K562 (cell line): ENCODE results near the gene NDUFS8. TPM values are rescaled to one million over a fixed set of nuclear protein-coding genes. Genes with fewer than 3 reads are reported as not detected.

Experiments used
- DEAF1 ChIP-seq: fragments of 450-650 bp; formaldehyde crosslinking; IDR thresholded peaks from 2 replicates; pipeline ENCODE4 v1.4.0; 2020; ENCODE audit warnings: mild to moderate bottlenecking, moderate library complexity
- DPF2 ChIP-seq: fragments of 450-650 bp; IDR thresholded peaks from 2 replicates; pipeline ENCODE4 v1.6.1; 2016
- ELK1 ChIP-seq: sonication (generic); formaldehyde crosslinking; IDR thresholded peaks from 2 replicates; pipeline ENCODE4 v1.8.1; 2022; ENCODE audit warnings: missing genetic modification reagents
- NR2F6 ChIP-seq: fragments of 450-650 bp; formaldehyde crosslinking; IDR thresholded peaks from 2 replicates; pipeline ENCODE4 v1.4.0; 2020; ENCODE audit warnings: mild to moderate bottlenecking
- PTBP1 ChIP-seq: fragments of 200-400 bp; formaldehyde crosslinking; IDR thresholded peaks from 2 replicates; pipeline ENCODE4 v1.6.1; 2017; ENCODE audit warnings: low read depth, low read length
- SMAD1 ChIP-seq: fragments of 150-350 bp; IDR thresholded peaks from 2 replicates; pipeline ENCODE4 v1.6.1; 2014; ENCODE audit warnings: low read length, low read depth; ENCODE audit not compliant: partially characterized antibody
- SMARCC2 ChIP-seq: fragments of 450-650 bp; IDR thresholded peaks from 2 replicates; pipeline ENCODE4 v1.6.1; 2017; ENCODE audit warnings: antibody characterized with exemption, moderate library complexity, mild to moderate bottlenecking, low read depth
- SPI1 ChIP-seq: IDR thresholded peaks from 2 replicates; pipeline ENCODE4 v1.6.1; 2011; ENCODE audit warnings: low read depth, low read length, control low read depth, borderline replicate concordance
- TAF7 ChIP-seq: fragments of 450-650 bp; IDR thresholded peaks from 2 replicates; pipeline ENCODE4 v1.6.1; 2016; ENCODE audit warnings: missing genetic modification characterization, missing compliant biosample characterization
- ZBTB26 ChIP-seq: fragments of 450-650 bp; formaldehyde crosslinking; IDR thresholded peaks from 2 replicates; pipeline ENCODE4 v1.4.0; 2022; ENCODE audit warnings: missing genetic modification characterization
- ZFP36 ChIP-seq: fragments of 150-350 bp; IDR thresholded peaks from 2 replicates; pipeline ENCODE4 v1.6.1; 2018; ENCODE audit warnings: low read length, low read depth; ENCODE audit not compliant: partially characterized antibody
- ZKSCAN1 ChIP-seq: fragments of 150-350 bp; IDR thresholded peaks from 2 replicates; pipeline ENCODE4 v1.6.1; 2016; ENCODE audit warnings: low read depth, low read length
- ZNF609 ChIP-seq: sonication (generic); formaldehyde crosslinking; IDR thresholded peaks from 2 replicates; pipeline ENCODE4 v1.8.1; 2023; ENCODE audit warnings: missing genetic modification reagents, mild to moderate bottlenecking, borderline replicate concordance
- ZNF639 ChIP-seq, 2 experiments: fragments of 200-800 bp in 1 of 2; sonication (Bioruptor generic) in 1 of 2; sonication (generic) in 1 of 2; formaldehyde crosslinking in 1 of 2; IDR thresholded peaks in 1 of 2; conservative IDR thresholded peaks in 1 of 2; 2 replicates each; pipeline versions ENCODE4 v1.5.0 to v1.6.1; 2016 to 2020; ENCODE audit warnings: missing compliant biosample characterization in 1 of 2, missing genetic modification characterization in 1 of 2, missing genetic modification reagents in 1 of 2
- ZNF696 ChIP-seq: fragments of 250-450 bp; sonication (Bioruptor Pico); conservative IDR thresholded peaks from 2 replicates; pipeline ENCODE4 v1.4.0; 2020; ENCODE audit warnings: mild to moderate bottlenecking, moderate library complexity
- polyA plus RNA-seq, 8 experiments: library from polyadenylated mRNA; depleted of rRNA in 4 of 8; stranded (reverse) in 5 of 8; unstranded in 3 of 8; fragments of >200 nt; fragmentation: Nextera tagmentation in 2 of 8; fragmentation: Illumina TruSeq in 1 of 8; extraction: Ambion mirVana in 2 of 8; extraction: Trizol in 1 of 8; gene quantifications; 2 replicates each; pipeline versions ENCODE4 v1.2.1 to v1.2.3, GENCODE V29; 2011 to 2014; ENCODE audit warnings: inconsistent platforms in 1 of 8, missing spikeins in 1 of 8
- total RNA-seq, 7 experiments: library from RNA; depleted of rRNA in 6 of 7; stranded (reverse); fragments of >200 nt in 6 of 7; fragmentation: Illumina TruSeq in 2 of 7; extraction: Trizol in 2 of 7; gene quantifications; 2 replicates each; pipeline versions ENCODE4 v1.2.1 to v1.2.3, GENCODE V29; 2011 to 2021; ENCODE audit warnings: low replicate concordance in 1 of 7

The NDUFS8 gene
- total and polyA plus RNA-seq, 9 of the 15 experiments (the other 6 are each of a cell fraction or from before 2014, with no cell fraction given), result 36.5 to 351 (median 101) TPM

GRCh38 chr11:68038718-68039525 is 8.4 kb downstream of the NDUFS8 start, which contains the start of gene TCIRG1 (continued):
- no peak for TF ChIP-seq ELK1
- TF ChIP-seq DEAF1 (CRISPR knock-in tag), result 0 out of 2 replicates have a peak, but pooled peaks have one; percentile 6
- TF ChIP-seq DPF2, result no peak; the same call in 1 of the 2 replicates
- no peak for TF ChIP-seq TAF7
- TF ChIP-seq ZBTB26 (CRISPR knock-in tag), result no peak
- no peak for TF ChIP-seq NR2F6 (CRISPR knock-in tag)
- TF ChIP-seq PTBP1, result peak; percentile 97
- no peak for TF ChIP-seq ZNF696 (CRISPR knock-in tag)
- no peak for TF ChIP-seq SMARCC2
- TF ChIP-seq SPI1, result 0 out of 2 replicates have a peak, but pooled peaks have one; percentile 19
- no peak for TF ChIP-seq ZFP36
- 0 out of 2 replicates have a peak, but pooled peaks have one; percentile 34 for TF ChIP-seq ZKSCAN1
- TF ChIP-seq ZNF609 (CRISPR knock-in tag), result peak; percentile 84; the same call in 1 of the 2 replicates
- no peak for TF ChIP-seq SMAD1
- TF ChIP-seq ZNF639 (CRISPR knock-in tag; conservative IDR thresholded peaks at IDR 0.05 in 1 of 2, IDR thresholded peaks at IDR 0.05 in 1 of 2), result 0 out of 4 replicates have a peak, but pooled peaks of 1 of the 2 experiments have one; percentile 37
